IPS-18c (cell line): ENCODE data around the gene NXPE3.

Experiments used
- H3K4me3 ChIP-seq: 2 replicates; pipeline ENCODE4 v1.7.0; 2013; ENCODE audit warnings: low read depth, mild to moderate bottlenecking, low read length, moderate library complexity; ENCODE audit not compliant: insufficient read depth
- H3K9me3 ChIP-seq: one replicate; pipeline ENCODE4 v1.6.1; 2013; ENCODE audit warnings: mild to moderate bottlenecking, low read length, moderate library complexity; ENCODE audit not compliant: control insufficient read depth, insufficient read depth

NXPE3 gene

GRCh38 chr3:101784855-101785613 is 6.0 kb downstream of the NXPE3 start:
- no peak overlapping the region for H3K4me3 ChIP-seq

GRCh38 chr3:101791778-101792177 is 12.8 kb downstream of the NXPE3 start:
- Histone ChIP-seq H3K9me3 (peaks cover 2% of the 10 kb centered on the region), H3K4me3 (no peak overlapping the region)

More at GRCh38 chr3:101784855-101785613, 6.0 kb downstream of the NXPE3 start:
- H3K9me3 ChIP-seq: no peaks in the 10 kb centered on the region

GRCh38 chr3:101796077-101796680 is 17.2 kb downstream of the NXPE3 start:
- Histone ChIP-seq H3K4me3 (no peak overlapping the region), H3K9me3 (peaks cover under 1% of the 10 kb centered on the region)

GRCh38 chr3:101801174-101801573 is 22.2 kb downstream of the NXPE3 start:
- Histone ChIP-seq H3K9me3 (no peaks in the 10 kb centered on the region), H3K4me3 (no peak overlapping the region)

- no peak overlapping the region for H3K4me3 ChIP-seq
- no peaks in the 10 kb centered on the region for H3K9me3 ChIP-seq
These were observed 23.2 kb downstream of the NXPE3 start for GRCh38 chr3:101802179-101802578.

GRCh38 chr3:101803173-101803782 is 24.3 kb downstream of the NXPE3 start:
- Histone ChIP-seq H3K4me3 (no peak overlapping the region), H3K9me3 (no peaks in the 10 kb centered on the region)

- no peak overlapping the region for H3K4me3 ChIP-seq
- H3K9me3 ChIP-seq: no peaks in the 10 kb centered on the region
These were observed 24.9 kb downstream of the NXPE3 start for GRCh38 chr3:101803939-101804338.

- H3K4me3 ChIP-seq: no peak overlapping the region
- H3K9me3 ChIP-seq: no peaks in the 10 kb centered on the region
These were observed 27.5 kb downstream of the NXPE3 start for GRCh38 chr3:101806491-101806890.

GRCh38 chr3:101807888-101808287 is 28.9 kb downstream of the NXPE3 start:
- H3K4me3 ChIP-seq: no peak overlapping the region

GRCh38 chr3:101809178-101810021 is 30.4 kb downstream of the NXPE3 start:
- H3K9me3 ChIP-seq: no peaks in the 10 kb centered on the region
- no peak overlapping the region for H3K4me3 ChIP-seq

More at GRCh38 chr3:101807888-101808287, 28.9 kb downstream of the NXPE3 start:
- no peaks in the 10 kb centered on the region for H3K9me3 ChIP-seq

- Histone ChIP-seq H3K9me3 (no peaks in the 10 kb centered on the region), H3K4me3 (no peak overlapping the region)
These were observed 31.0 kb downstream of the NXPE3 start for GRCh38 chr3:101810022-101810418.

- Histone ChIP-seq H3K4me3 (no peak overlapping the region), H3K9me3 (no peaks in the 10 kb centered on the region)
These were observed 32.9 kb downstream of the NXPE3 start for GRCh38 chr3:101811875-101812274.

- Histone ChIP-seq H3K9me3 (no peaks in the 10 kb centered on the region), H3K4me3 (no peak overlapping the region)
These were observed 33.9 kb downstream of the NXPE3 start for GRCh38 chr3:101812895-101813294.

GRCh38 chr3:101813817-101814440 is 34.9 kb downstream of the NXPE3 start:
- no peak overlapping the region for H3K4me3 ChIP-seq
- no peaks in the 10 kb centered on the region for H3K9me3 ChIP-seq

- Histone ChIP-seq H3K4me3 (no peak overlapping the region), H3K9me3 (no peaks in the 10 kb centered on the region)
These were observed 35.8 kb downstream of the NXPE3 start for GRCh38 chr3:101814835-101815234.

GRCh38 chr3:101816215-101817149 is 37.5 kb downstream of the NXPE3 start:
- Histone ChIP-seq H3K4me3 (no peak overlapping the region), H3K9me3 (no peaks in the 10 kb centered on the region)
